ENCODE measurements around the gene RAET1E.
"Not testable (repeated sequence)": the region's sequence is repeated elsewhere in the genome, so short reads cannot be mapped to it uniquely, and the experiment has no call there.

GRCh38 chr6:149908480-149908879 is 10.6 kb upstream of the RAET1E start:
- TF ChIP-seq, protein P1, sequence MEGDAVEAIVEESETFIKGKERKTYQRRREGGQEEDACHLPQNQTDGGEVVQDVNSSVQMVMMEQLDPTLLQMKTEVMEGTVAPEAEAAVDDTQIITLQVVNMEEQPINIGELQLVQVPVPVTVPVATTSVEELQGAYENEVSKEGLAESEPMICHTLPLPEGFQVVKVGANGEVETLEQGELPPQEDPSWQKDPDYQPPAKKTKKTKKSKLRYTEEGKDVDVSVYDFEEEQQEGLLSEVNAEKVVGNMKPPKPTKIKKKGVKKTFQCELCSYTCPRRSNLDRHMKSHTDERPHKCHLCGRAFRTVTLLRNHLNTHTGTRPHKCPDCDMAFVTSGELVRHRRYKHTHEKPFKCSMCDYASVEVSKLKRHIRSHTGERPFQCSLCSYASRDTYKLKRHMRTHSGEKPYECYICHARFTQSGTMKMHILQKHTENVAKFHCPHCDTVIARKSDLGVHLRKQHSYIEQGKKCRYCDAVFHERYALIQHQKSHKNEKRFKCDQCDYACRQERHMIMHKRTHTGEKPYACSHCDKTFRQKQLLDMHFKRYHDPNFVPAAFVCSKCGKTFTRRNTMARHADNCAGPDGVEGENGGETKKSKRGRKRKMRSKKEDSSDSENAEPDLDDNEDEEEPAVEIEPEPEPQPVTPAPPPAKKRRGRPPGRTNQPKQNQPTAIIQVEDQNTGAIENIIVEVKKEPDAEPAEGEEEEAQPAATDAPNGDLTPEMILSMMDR (conservative IDR thresholded peaks at IDR 0.05; ENCODE audit: low read depth in 2 of 2), result not testable (repeated sequence)
- TF ChIP-seq EZH2 (IDR thresholded peaks at IDR 0.05; ENCODE audit: low read depth, unreplicated experiment), result not testable (repeated sequence)
